ENCODE data around the gene SLC17A2. TPM values are rescaled to one million over a fixed set of nuclear protein-coding genes. Genes with fewer than 3 reads are reported as not detected.

The SLC17A2 gene
- total RNA-seq, 1 donor from 2014 or later = not detected

GRCh38 chr6:25886066-25886465 lies 44.4 kb downstream of the SLC17A2 start:
- ATAC-seq (ENCODE audit: low read depth) (no peak), DNase-seq (no peak)
- Mint-ChIP-seq H3K27me3 (peaks cover 10% of the 10 kb centered on the region), H3K9me3 (peaks cover 2% of the 10 kb centered on the region), H3K4me1 (peaks cover 8% of the 10 kb centered on the region), H3K4me3 (no peak overlapping the region), H3K27ac (no peak overlapping the region), H3K36me3 (ENCODE audit: low read depth) (no peaks in the 10 kb centered on the region)
- CTCF ChIA-PET = no interaction called here
- POLR2A ChIA-PET = no interaction called here
- TF ChIP-seq CTCF (IDR thresholded peaks at IDR 0.05) = no peak
- intact Hi-C loops (cut with micrococcal nuclease) = no loop called here

- ATAC-seq (ENCODE audit: low read depth) (no peak), DNase-seq (no peak)
- peaks cover 8% of the 10 kb centered on the region for H3K4me1 Mint-ChIP-seq
- peaks cover 2% of the 10 kb centered on the region for H3K9me3 Mint-ChIP-seq
- peaks cover 9% of the 10 kb centered on the region for H3K27me3 Mint-ChIP-seq
- H3K36me3 Mint-ChIP-seq (ENCODE audit: low read depth) = no peaks in the 10 kb centered on the region
- ChIA-PET CTCF (no interaction called here), POLR2A (no interaction called here)
- H3K27ac Mint-ChIP-seq = no peak overlapping the region
- no peak for TF ChIP-seq CTCF (IDR thresholded peaks at IDR 0.05)
- no peak overlapping the region for H3K4me3 Mint-ChIP-seq
- intact Hi-C loops (cut with micrococcal nuclease) = no loop called here
These were observed 46.5 kb downstream of the SLC17A2 start for GRCh38 chr6:25883991-25884390.

- ATAC-seq (ENCODE audit: low read depth) (no peak), DNase-seq (no peak)
- intact Hi-C loops (cut with micrococcal nuclease) = no loop called here
- H3K36me3 Mint-ChIP-seq (ENCODE audit: low read depth) = no peaks in the 10 kb centered on the region
- H3K27ac Mint-ChIP-seq = no peak overlapping the region
- ChIA-PET POLR2A (no interaction called here), CTCF (no interaction called here)
- peaks cover 8% of the 10 kb centered on the region for H3K4me1 Mint-ChIP-seq
- peaks cover 11% of the 10 kb centered on the region for H3K27me3 Mint-ChIP-seq
- TF ChIP-seq CTCF (IDR thresholded peaks at IDR 0.05) = no peak
- peaks cover 2% of the 10 kb centered on the region for H3K9me3 Mint-ChIP-seq
- no peak overlapping the region for H3K4me3 Mint-ChIP-seq
These were observed 47.0 kb downstream of the SLC17A2 start for GRCh38 chr6:25883536-25883935.

GRCh38 chr6:25882051-25882496 lies 48.4 kb downstream of the SLC17A2 start:
- Mint-ChIP-seq H3K27me3 (peaks cover 11% of the 10 kb centered on the region), H3K36me3 (ENCODE audit: low read depth) (no peaks in the 10 kb centered on the region), H3K9me3 (peaks cover 2% of the 10 kb centered on the region), H3K27ac (no peak overlapping the region), H3K4me1 (peaks cover 8% of the 10 kb centered on the region), H3K4me3 (peak overlapping the region; percentile 75)
- ChIA-PET POLR2A (interaction anchor here (0.7 to 1.1 kb wide), 3 partner anchors 8 to 541 kb away, joined by 3 to 4 read pairs (median 3); no protein-coding TSS in a partner anchor), CTCF (interaction anchor here (0.6 to 1.4 kb wide), 2 partner anchors 84 to 93 kb away, joined by 3 to 6 read pairs; no protein-coding TSS in a partner anchor)
- no peak for TF ChIP-seq CTCF (IDR thresholded peaks at IDR 0.05)
- DNase-seq (peak; percentile 23), ATAC-seq (ENCODE audit: low read depth) (peak; percentile 37)
- intact Hi-C loops (cut with micrococcal nuclease) = no loop called here

GRCh38 chr6:25880601-25881000 lies 49.9 kb downstream of the SLC17A2 start:
- peaks cover 13% of the 10 kb centered on the region for H3K27me3 Mint-ChIP-seq
- no peak for ATAC-seq (ENCODE audit: low read depth)
- peaks cover 8% of the 10 kb centered on the region for H3K4me1 Mint-ChIP-seq
- no peak overlapping the region for H3K27ac Mint-ChIP-seq
- no peaks in the 10 kb centered on the region for H3K36me3 Mint-ChIP-seq (ENCODE audit: low read depth)
- no peak overlapping the region for H3K4me3 Mint-ChIP-seq
- no peak for TF ChIP-seq CTCF (IDR thresholded peaks at IDR 0.05)
- H3K9me3 Mint-ChIP-seq = no peaks in the 10 kb centered on the region
- CTCF ChIA-PET = no interaction called here
- POLR2A ChIA-PET = no interaction called here
- DNase-seq = no peak
- intact Hi-C loops (cut with micrococcal nuclease) = no loop called here

Measured in activated B cell treated with CpG ODN at 0.5 μM for 24 hours (primary cell).